Heart left ventricle (tissue), 16 donors: ENCODE data around the gene MUC15. TPM values are rescaled to one million over a fixed set of nuclear protein-coding genes. Genes with fewer than 3 reads are reported as not detected.

Experiments
- ATAC-seq, 4 donors: fragments of 200-7000 bp; cut with Tn5 transposase; one replicate each; pipeline ENCODE4 v1.9.1; 2020 to 2022; ENCODE audit warnings: moderate library complexity in 4 of 4, mild to moderate bottlenecking in 3 of 4, moderate number of reproducible peaks in 1 of 4
- DNase-seq, 5 donors: peaks; one replicate each; pipeline ENCODE4 v3.0.0-alpha.2; 2020
- H3K27ac ChIP-seq, 12 donors: fragments of 200-600 bp; sonication (generic) in 4 of 12; one replicate each; pipeline versions ENCODE4 v1.5.0 to v1.8.0; 2016 to 2022; ENCODE audit warnings: mild to moderate bottlenecking in 2 of 12
- H3K27me3 ChIP-seq, 9 donors: fragments of 200-600 bp; sonication (generic) in 2 of 9; one replicate each; pipeline versions ENCODE4 v1.5.1 to v1.8.0; 2016 to 2022; ENCODE audit warnings: mild to moderate bottlenecking in 3 of 9
- H3K36me3 ChIP-seq, 9 donors: fragments of 200-600 bp; sonication (generic) in 2 of 9; one replicate each; pipeline versions ENCODE4 v1.5.0 to v1.8.0; 2018 to 2022; ENCODE audit warnings: mild to moderate bottlenecking in 2 of 9
- H3K4me1 ChIP-seq, 12 donors: fragments of 200-600 bp; sonication (generic) in 4 of 12; one replicate each; pipeline versions ENCODE4 v1.5.0 to v1.8.0; 2016 to 2022; ENCODE audit warnings: mild to moderate bottlenecking in 3 of 12
- H3K4me3 ChIP-seq, 12 donors: fragments of 200-600 bp; sonication (generic) in 4 of 12; one replicate each; pipeline versions ENCODE4 v1.5.0 to v1.8.0; 2017 to 2022; ENCODE audit warnings: mild to moderate bottlenecking in 9 of 12, moderate library complexity in 4 of 12
- H3K9me3 ChIP-seq, 12 donors: fragments of 200-600 bp; sonication (generic) in 4 of 12; one replicate each; pipeline versions ENCODE4 v1.5.0 to v1.8.0; 2016 to 2022; ENCODE audit warnings: mild to moderate bottlenecking in 1 of 12
- CTCF ChIP-seq, 12 donors: fragments of 200-600 bp; sonication (generic) in 4 of 12; IDR thresholded peaks; one replicate each; pipeline versions ENCODE4 v1.5.0 to v1.8.0; 2018 to 2022; ENCODE audit warnings: antibody characterized with exemption in 12 of 12, mild to moderate bottlenecking in 5 of 12
- POLR2A ChIP-seq, 2 donors: fragments of 450-650 bp; IDR thresholded peaks; one replicate each; pipeline ENCODE4 v1.6.1; 2017; ENCODE audit warnings: antibody characterized with exemption in 2 of 2, mild to moderate bottlenecking in 2 of 2, moderate library complexity in 2 of 2
- WGBS, 4 donors: extraction: QIAGEN DNeasy Blood & Tissue Kit in 2 of 4; methylation state at CpG; one replicate each; pipeline versions ENCODE4 v1.1.5 to v1.1.7; 2013 to 2018; 5-methylcytosine and 5-hydroxymethylcytosine counted together
- intact Hi-C, 10 donors: fragments of 100-400 bp; cut with DNase I; formaldehyde crosslinking; loops; one replicate each; pipeline versions ENCODE4 v1.11.1 to v1.14.2; 2022
- polyA plus RNA-seq, 2 donors: library from polyadenylated mRNA; stranded (reverse); fragments of 200-250 nt; gene quantifications; one replicate each; pipeline ENCODE4 v1.2.3, GENCODE V29; 2013
- total RNA-seq, 9 donors: library from RNA; depleted of rRNA in 2 of 9; stranded (reverse); fragments of >200 nt in 2 of 9; fragmentation: NEBNext Ultra II Directional in 3 of 9; extraction: Animal tissue kit (Norgen Biotek cat#: 25700) in 3 of 9; gene quantifications; one replicate each; pipeline versions ENCODE4 v1.1.0 to v1.2.4, GENCODE V29; 2016 to 2023
- donor health status: ischemic (EF 13 %, LVEDD 7.1; RV severe dilation, severe dysfunction).
- donor health status: healthy with polysubstance abuse.
- donor health status: DM: no; HTN: yes; CAD: no.
- donor health status: DM: no; HTN: no; CAD: no.
- donor health status: ischemic (EF 25% LVEDD 6.9; RV normal size, moderate dysfunction).
- donor health status: ischemic (EF 25% LVEDD 5.7; RV mildly dilated, moderate dysfunction).
- donor health status: healthy.
- donor health status: DM: yes; HTN: yes; CAD: no.
- donor health status: ischemic (EF 35%, LVEDD 5.7; RV mildly dilated, moderate dysfunction).
- donor health status: nonischemic (EF 11% LVEDD 7.7; RV severe dilation, severe dysfunction).
- donor health status: DM: yes; HTN: yes; CAD: no.
- donor health status: PGD.
- donor health status: ischemic (EF 29% LVEDD 5.4; RV normal size, mild dysfunction).
- donor health status: nonischemic (EF 23%, LVEDD 6.1; RV moderate dilation, normal function).

Gene MUC15
- total and polyA plus RNA-seq, 11 donors, result not detected

GRCh38 chr11:26579683-26580082 is 7.6 kb upstream of the MUC15 start:
- intact Hi-C loops, result no loop called here
- Histone ChIP-seq H3K36me3 (no peaks in the 10 kb centered on the region), H3K27me3 (no peaks in the 10 kb centered on the region), H3K27ac (no peak overlapping the region), H3K9me3 (no peaks in the 10 kb centered on the region), H3K4me3 (no peak overlapping the region), H3K4me1 (no peaks in the 10 kb centered on the region)
- TF ChIP-seq POLR2A (IDR thresholded peaks at IDR 0.05) (no peak), CTCF (IDR thresholded peaks at IDR 0.05) (no peak)
- ATAC-seq, result no peak
- WGBS, 4 donors, result 57 to 77% (median 65%) methylated on average over 2 of the region's 2 CpGs
- DNase-seq, result no peak

GRCh38 chr11:26578998-26579661 is 7.1 kb upstream of the MUC15 start:
- intact Hi-C loops, result no loop called here
- DNase-seq (no peak), ATAC-seq (no peak)
- H3K9me3 ChIP-seq, result no peaks in the 10 kb centered on the region
- H3K4me3 ChIP-seq, result no peak overlapping the region
- H3K36me3 ChIP-seq, result no peaks in the 10 kb centered on the region
- H3K27ac ChIP-seq, result no peak overlapping the region
- H3K27me3 ChIP-seq, result no peaks in the 10 kb centered on the region
- WGBS, 4 donors, result 50 to 66% (median 58%) methylated on average over 1 of the region's 1 CpG
- no peak for TF ChIP-seq CTCF (IDR thresholded peaks at IDR 0.05)
- TF ChIP-seq POLR2A (IDR thresholded peaks at IDR 0.05), result no peak
- no peaks in the 10 kb centered on the region for H3K4me1 ChIP-seq

GRCh38 chr11:26575946-26576345 is 3.9 kb upstream of the MUC15 start:
- no peaks in the 10 kb centered on the region for H3K36me3 ChIP-seq
- TF ChIP-seq CTCF (IDR thresholded peaks at IDR 0.05), result no peak
- no peak for TF ChIP-seq POLR2A (IDR thresholded peaks at IDR 0.05)
- 74 to 81% (median 76%) methylated on average over 5 of the region's 5 CpGs for WGBS, 4 donors
- no peaks in the 10 kb centered on the region for H3K9me3 ChIP-seq
- no peaks in the 10 kb centered on the region for H3K4me1 ChIP-seq
- H3K4me3 ChIP-seq, result no peak overlapping the region
- no peaks in the 10 kb centered on the region for H3K27me3 ChIP-seq
- DNase-seq (no peak), ATAC-seq (no peak)
- intact Hi-C loops, result no loop called here
- no peak overlapping the region for H3K27ac ChIP-seq

- H3K9me3 ChIP-seq, result no peaks in the 10 kb centered on the region
- DNase-seq (no peak), ATAC-seq (no peak)
- no peak overlapping the region for H3K4me3 ChIP-seq
- no peaks in the 10 kb centered on the region for H3K36me3 ChIP-seq
- WGBS, 4 donors, result 68 to 76% (median 72%) methylated on average over 2 of the region's 2 CpGs
- H3K4me1 ChIP-seq, result no peaks in the 10 kb centered on the region
- no peaks in the 10 kb centered on the region for H3K27me3 ChIP-seq
- H3K27ac ChIP-seq, result no peak overlapping the region
- intact Hi-C loops, result no loop called here
- TF ChIP-seq CTCF (IDR thresholded peaks at IDR 0.05) (no peak), POLR2A (IDR thresholded peaks at IDR 0.05) (no peak)
These were observed 1.8 kb upstream of the MUC15 start for GRCh38 chr11:26573896-26574295.
